K562 (cell line): ENCODE measurements around the gene PSMD13.

Experiments
- HDAC2 ChIP-seq: fragments of 450-650 bp; IDR thresholded peaks from 2 replicates; pipeline ENCODE4 v1.6.1; 2016; ENCODE audit warnings: mild to moderate bottlenecking
- POLR2A ChIP-seq: fragments of 450-650 bp; conservative IDR thresholded peaks from 2 replicates; pipeline ENCODE4 v1.6.1; 2016
- ZNF140 ChIP-seq: fragments of 250-450 bp; sonication (Bioruptor Pico); IDR thresholded peaks from 2 replicates; pipeline ENCODE4 v1.8.0; 2021; ENCODE audit warnings: moderate library complexity, mild to moderate bottlenecking, inconsistent platforms

DNA sequence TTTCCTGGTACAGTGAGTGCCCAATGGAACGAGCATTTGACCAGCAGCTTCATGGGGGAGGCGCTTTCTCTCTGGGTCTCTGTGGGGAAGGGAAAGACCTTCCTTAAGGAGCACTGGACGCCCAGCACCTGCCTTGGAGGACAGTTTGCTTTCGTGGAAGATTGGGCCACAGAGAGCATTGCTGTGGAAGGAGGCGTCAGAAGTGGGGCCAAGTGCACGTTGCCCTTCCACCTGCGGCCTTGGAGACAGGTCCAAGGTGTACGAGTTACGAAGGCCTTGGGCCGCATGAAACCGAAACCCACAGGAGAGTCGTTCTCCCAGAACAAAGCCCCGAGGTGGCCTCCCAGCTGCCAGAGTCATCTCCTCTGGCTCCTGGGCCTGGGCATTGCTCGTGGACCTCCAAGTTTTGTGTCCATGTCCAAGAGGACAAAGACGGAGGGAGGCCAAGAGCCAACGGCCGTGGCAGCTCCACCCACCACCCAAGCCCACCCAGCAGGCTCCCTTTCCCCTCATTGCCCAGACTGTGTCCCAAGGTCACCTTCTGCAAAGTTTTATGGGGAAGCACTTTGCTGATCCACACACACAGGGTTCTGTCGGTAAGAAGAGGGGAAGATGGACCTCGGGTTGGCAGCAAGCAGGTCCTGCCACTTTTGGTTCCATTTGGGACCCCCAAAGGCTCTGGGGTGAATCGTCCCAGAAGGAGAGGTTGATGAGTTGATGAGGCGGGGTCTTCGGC is 35.6 kb downstream of the PSMD13 start:
- TF ChIP-seq POLR2A = no peak
- no peak for TF ChIP-seq ZNF140
- no peak for TF ChIP-seq HDAC2
